HCT116 (cell line): ENCODE results near the gene ARRDC2. TPM values are rescaled to one million over a fixed set of nuclear protein-coding genes. Genes with fewer than 3 reads are reported as not detected.

ENCODE experiments used
- ATAC-seq: fragments of 200-7000 bp; cut with Tn5 transposase; 2 replicates; pipeline ENCODE4 v1.9.1; 2020; ENCODE audit warnings: mild to moderate bottlenecking, moderate library complexity
- BruUV-seq: library from RNA; stranded (reverse); fragments of 400-500 nt; replicated peaks from 2 replicates; lab custom pipeline; 2021; lab: Mats Ljungman, UMichigan
- CTCF ChIA-PET: fragments of 300-600 bp; sonication (Branson Sonifier 250); formaldehyde crosslinking; loops from one replicate; lab custom pipeline; 2021; ENCODE audit warnings: antibody characterized with exemption; lab: Charles Lee
- POLR2A ChIA-PET: fragments of 300-600, 350-600 bp; sonication (Branson Sonifier 250); formaldehyde crosslinking; loops from one replicate; lab custom pipeline; 2021; ENCODE audit warnings: antibody characterized with exemption; lab: Charles Lee
- RAD21 ChIA-PET, 2 experiments: fragments of 300-600 bp; sonication (Branson Sonifier 250); formaldehyde crosslinking; loops; one replicate each; lab custom pipeline; 2023; ENCODE audit warnings: low total read pairs in 2 of 2; ENCODE audit not compliant: uncharacterized antibody in 2 of 2, unreplicated experiment in 2 of 2, low non-redundant PET in 1 of 2; lab: Charles Lee
- DNase-seq: peaks from one replicate; pipeline ENCODE4 v3.0.0-alpha.2; 2010; ENCODE audit warnings: low read depth, low spot score
- H2AFZ ChIP-seq: fragments of 200-600 bp; shearing (Covaris generic), sonication (generic); 2 replicates; pipeline ENCODE4 v1.6.1; 2017; ENCODE audit warnings: low read depth, mixed run types, mixed read lengths, antibody characterized with exemption, low read length; ENCODE audit not compliant: poor library complexity, severe bottlenecking
- H3K27ac ChIP-seq: 2 replicates; pipeline ENCODE4 v1.5.1; 2012; ENCODE audit warnings: low read depth, low read length
- H3K27me3 ChIP-seq: fragments of 200-600 bp; sonication (generic); 2 replicates; pipeline ENCODE4 v1.6.1; 2016; ENCODE audit warnings: mixed run types, low read length, mixed read lengths; ENCODE audit not compliant: insufficient read depth
- H3K36me3 ChIP-seq, 2 experiments: fragments of 200-500 bp in 1 of 2; fragments of 200-600 bp in 1 of 2; sonication (Bioruptor generic) in 1 of 2; sonication (generic) in 1 of 2; 2 replicates each; pipeline versions ENCODE4 v1.5.1 to v1.6.1; 2014 to 2016; ENCODE audit warnings: low read length in 2 of 2, inconsistent platforms in 1 of 2, mixed read lengths in 1 of 2, mixed run types in 1 of 2; ENCODE audit not compliant: insufficient read depth in 2 of 2, control insufficient read depth in 1 of 2
- H3K4me1 ChIP-seq, 2 experiments: fragments of 200-600 bp in 1 of 2; sonication (generic) in 1 of 2; 2 replicates each; pipeline versions ENCODE4 v1.5.1 to v1.6.1; 2012 to 2017; ENCODE audit warnings: low read length in 2 of 2, inconsistent platforms in 1 of 2, mild to moderate bottlenecking in 1 of 2, mixed read lengths in 1 of 2, mixed run types in 1 of 2, moderate library complexity in 1 of 2; ENCODE audit not compliant: insufficient read depth in 2 of 2, control insufficient read depth in 1 of 2
- H3K4me2 ChIP-seq: fragments of 200-600 bp; sonication (generic); 2 replicates; pipeline ENCODE4 v1.6.1; 2017; ENCODE audit warnings: mixed run types, low read length, mixed read lengths
- H3K4me3 ChIP-seq, 2 experiments: fragments of 200-600 bp in 1 of 2; sonication (generic) in 1 of 2; replicated peaks in 1 of 2; 2 replicates each; pipeline ENCODE4 v1.5.1; 2011 to 2016; ENCODE audit warnings: low read length in 2 of 2, control low read depth in 1 of 2, low read depth in 1 of 2, mild to moderate bottlenecking in 1 of 2, mixed read lengths in 1 of 2, mixed run types in 1 of 2
- H3K79me2 ChIP-seq: fragments of 200-600 bp; sonication (generic); 2 replicates; pipeline ENCODE4 v1.6.1; 2017; ENCODE audit warnings: mild to moderate bottlenecking, mixed run types, low read length, moderate library complexity, mixed read lengths; ENCODE audit not compliant: insufficient read depth
- H3K9ac ChIP-seq: fragments of 200-600 bp; sonication (generic); 2 replicates; pipeline ENCODE4 v1.6.1; 2016; ENCODE audit warnings: low read length, mixed read lengths
- H3K9me2 ChIP-seq: fragments of 200-600 bp; sonication (generic), shearing (Covaris generic); 2 replicates; pipeline ENCODE4 v1.6.1; 2017; ENCODE audit warnings: mixed run types, mild to moderate bottlenecking, moderate library complexity; ENCODE audit not compliant: insufficient read depth
- H3K9me3 ChIP-seq, 2 experiments: fragments of 200-500 bp in 1 of 2; fragments of 200-600 bp in 1 of 2; sonication (Bioruptor generic) in 1 of 2; sonication (generic) in 1 of 2; 2 replicates each; pipeline ENCODE4 v1.6.1; 2014 to 2017; ENCODE audit warnings: low read length in 2 of 2, mixed read lengths in 2 of 2, inconsistent platforms in 1 of 2, low read depth in 1 of 2, mild to moderate bottlenecking in 1 of 2, mixed run types in 1 of 2, moderate library complexity in 1 of 2; ENCODE audit not compliant: control insufficient read depth in 1 of 2, insufficient read depth in 1 of 2
- H4K20me1 ChIP-seq: fragments of 200-600 bp; sonication (generic), shearing (Covaris generic); 2 replicates; pipeline ENCODE4 v1.6.1; 2017; ENCODE audit warnings: mixed run types, mild to moderate bottlenecking, moderate library complexity; ENCODE audit not compliant: insufficient read depth
- CBX3 ChIP-seq: IDR thresholded peaks from 2 replicates; pipeline ENCODE4 v1.6.1; 2012; ENCODE audit warnings: low read depth
- EGR1 ChIP-seq: IDR thresholded peaks from 2 replicates; pipeline ENCODE4 v1.6.1; 2012; ENCODE audit warnings: low read depth
- ELF1 ChIP-seq: IDR thresholded peaks from 2 replicates; pipeline ENCODE4 v1.6.1; 2012; ENCODE audit warnings: low read depth, borderline replicate concordance
- EZH2phosphoT487 ChIP-seq: fragments of 200-600 bp; IDR thresholded peaks from 2 replicates; pipeline ENCODE4 v1.6.1; 2018; ENCODE audit warnings: antibody characterized with exemption, borderline replicate concordance
- POLR2A ChIP-seq: IDR thresholded peaks from 2 replicates; pipeline ENCODE4 v1.7.0; 2011; ENCODE audit warnings: borderline replicate concordance; ENCODE audit not compliant: insufficient read depth, insufficient read length; ENCODE audit errors: extremely low read depth
- POLR2AphosphoS5 ChIP-seq: IDR thresholded peaks from 2 replicates; pipeline ENCODE4 v1.6.1; 2011; ENCODE audit warnings: mild to moderate bottlenecking, low read depth, low read length, moderate library complexity
- RAD21 ChIP-seq: IDR thresholded peaks from 2 replicates; pipeline ENCODE4 v1.6.1; 2012; ENCODE audit warnings: low read depth, mild to moderate bottlenecking
- SIN3A ChIP-seq: IDR thresholded peaks from 2 replicates; pipeline ENCODE4 v1.6.1; 2012; ENCODE audit warnings: low read depth
- SRF ChIP-seq: IDR thresholded peaks from 2 replicates; pipeline ENCODE4 v1.6.1; 2012; ENCODE audit warnings: low read depth
- YY1 ChIP-seq: IDR thresholded peaks from 2 replicates; pipeline ENCODE4 v1.6.1; 2011; ENCODE audit warnings: low read length, low read depth, moderate library complexity, mild to moderate bottlenecking; ENCODE audit not compliant: insufficient replicate concordance; ENCODE audit errors: extremely low read depth
- ZBTB33 ChIP-seq: IDR thresholded peaks from 2 replicates; pipeline ENCODE4 v1.6.1; 2011; ENCODE audit warnings: mild to moderate bottlenecking, low read length, moderate library complexity; ENCODE audit not compliant: insufficient replicate concordance; ENCODE audit errors: extremely low read depth
- ZFX ChIP-seq: fragments of 450-650 bp; IDR thresholded peaks from 2 replicates; pipeline ENCODE4 v1.6.1; 2017
- ZNF274 ChIP-seq: fragments of 200-500 bp; sonication (Bioruptor generic); IDR thresholded peaks from 2 replicates; pipeline ENCODE4 v1.6.1; 2014; ENCODE audit warnings: mild to moderate bottlenecking, low read depth, low read length, inconsistent platforms
- intact Hi-C: fragments of 100-400 bp; cut with micrococcal nuclease; formaldehyde crosslinking; loops from 2 replicates; pipeline ENCODE4 v1.10.0; 2022
- total RNA-seq: library from RNA; stranded (reverse); gene quantifications from one replicate; pipeline ENCODE4 v1.2.1, GENCODE V29; 2021; ENCODE audit not compliant: unreplicated experiment

The ARRDC2 gene
- total RNA-seq, 1 experiment from 2014 or later = 36.5 TPM

- peaks cover 6 to 30% of the 10 kb centered on the region in 2 experiments; a peak in 3 of 4 replicates for H3K4me1 ChIP-seq
- no peaks in the 10 kb centered on the region for H4K20me1 ChIP-seq
- TF ChIP-seq POLR2AphosphoS5 (no peak), EZH2phosphoT487 (no peak), EGR1 (no peak), RAD21 (no peak), YY1 (no peak), POLR2A (no peak), ELF1 (no peak), SRF (no peak), CBX3 (no peak), SIN3A (no peak), ZNF274 (no peak), ZFX (no peak), ZBTB33 (no peak)
- TF ChIP-seq, all 23 proteins: peak for 0
- BruUV-seq = no TSS peak
- ChIA-PET CTCF (interaction anchor here (0.7 kb wide), 1 partner anchor 119 kb away, joined by 3 read pairs; no protein-coding TSS in a partner anchor), POLR2A (no interaction called here), RAD21 (interaction anchor here in 1 of 2 experiments (0.6 to 1.3 kb wide), 2 partner anchors 110 to 119 kb away, joined by 3 to 4 read pairs; no protein-coding TSS in a partner anchor)
- Histone ChIP-seq H3K27me3 (no peaks in the 10 kb centered on the region), H3K4me2 (peak overlapping the region; percentile 76; the same call in 1 of the 2 replicates), H2AFZ (no peak overlapping the region), H3K27ac (peak overlapping the region; percentile 54), H3K79me2 (no peaks in the 10 kb centered on the region), H3K36me3 (no peaks in the 10 kb centered on the region), H3K9me3 (no peaks in the 10 kb centered on the region), H3K9ac (no peak overlapping the region), H3K9me2 (no peaks in the 10 kb centered on the region), H3K4me3 (no peak overlapping the region)
- no peak for DNase-seq
- ATAC-seq = no peak
- intact Hi-C loops = loop anchor here (5.0 kb wide), 1 partner anchor 110 kb away; no protein-coding TSS in a partner anchor
Measured at GRCh38 chr19:18057557-18057956, 49.6 kb downstream of the ARRDC2 start.
